ENCODE measurements around the gene GLIS1. TPM values are rescaled to one million over a fixed set of nuclear protein-coding genes. Genes with fewer than 3 reads are reported as not detected.

Gene GLIS1
- total and polyA plus RNA-seq, 2 donors: 0.05 to 0.59 TPM

- WGBS: 89% methylated on average over 4 of the region's 4 CpGs
- H3K27ac ChIP-seq (ENCODE audit: low read depth in 1 of 2, low read length in 1 of 2): no peak overlapping the region
- no peaks in the 10 kb centered on the region for H3K9me3 ChIP-seq (ENCODE audit: control insufficient read depth in 2 of 2, insufficient read depth in 1 of 2, low read length in 1 of 2)
- H3K4me1 ChIP-seq (ENCODE audit: control insufficient read depth in 2 of 2, insufficient read depth in 2 of 2, low read length in 2 of 2): peaks cover 0 to 3% of the 10 kb centered on the region in 2 donors
- no peaks in the 10 kb centered on the region for H3K36me3 ChIP-seq (ENCODE audit: control insufficient read depth in 2 of 2, insufficient read depth in 2 of 2, low read length in 1 of 2)
- no peak for DNase-seq (ENCODE audit: low read depth in 6 of 9, low spot score in 9 of 9)
- H3K4me3 ChIP-seq (ENCODE audit: low read length in 2 of 2): no peak overlapping the region
- H3K27me3 ChIP-seq (ENCODE audit: control insufficient read depth in 2 of 2, insufficient read depth in 1 of 2, low read length in 1 of 2): no peaks in the 10 kb centered on the region
Measured at GRCh38 chr1:53618500-53619366, 120.2 kb downstream of the GLIS1 start.

- WGBS: 98% methylated on average over 4 of the region's 4 CpGs
- Histone ChIP-seq H3K4me3 (ENCODE audit: low read length in 2 of 2) (no peak overlapping the region), H3K27me3 (ENCODE audit: control insufficient read depth in 2 of 2, insufficient read depth in 1 of 2, low read length in 1 of 2) (no peaks in the 10 kb centered on the region), H3K9me3 (ENCODE audit: control insufficient read depth in 2 of 2, insufficient read depth in 1 of 2, low read length in 1 of 2) (no peaks in the 10 kb centered on the region), H3K4me1 (ENCODE audit: control insufficient read depth in 2 of 2, insufficient read depth in 2 of 2, low read length in 2 of 2) (peaks cover 0 to 3% of the 10 kb centered on the region in 2 donors), H3K36me3 (ENCODE audit: control insufficient read depth in 2 of 2, insufficient read depth in 2 of 2, low read length in 1 of 2) (no peaks in the 10 kb centered on the region), H3K27ac (ENCODE audit: low read depth in 1 of 2, low read length in 1 of 2) (no peak overlapping the region)
- DNase-seq (ENCODE audit: low read depth in 6 of 9, low spot score in 9 of 9): no peak
Measured at GRCh38 chr1:53617851-53618499, 121.0 kb downstream of the GLIS1 start.

- 96% methylated on average over 7 of the region's 7 CpGs for WGBS
- no peak overlapping the region for H3K27ac ChIP-seq (ENCODE audit: low read depth in 1 of 2, low read length in 1 of 2)
- DNase-seq (ENCODE audit: low read depth in 6 of 9, low spot score in 9 of 9): no peak
Measured at GRCh38 chr1:53617382-53617781, 121.6 kb downstream of the GLIS1 start.

GRCh38 chr1:53616927-53617326 lies 122.0 kb downstream of the GLIS1 start:
- Histone ChIP-seq H3K4me1 (ENCODE audit: control insufficient read depth in 2 of 2, insufficient read depth in 2 of 2, low read length in 2 of 2) (peaks cover 0 to 3% of the 10 kb centered on the region in 2 donors), H3K36me3 (ENCODE audit: control insufficient read depth in 2 of 2, insufficient read depth in 2 of 2, low read length in 1 of 2) (no peaks in the 10 kb centered on the region), H3K27ac (ENCODE audit: low read depth in 1 of 2, low read length in 1 of 2) (no peak overlapping the region), H3K4me3 (ENCODE audit: low read length in 2 of 2) (no peak overlapping the region), H3K9me3 (ENCODE audit: control insufficient read depth in 2 of 2, insufficient read depth in 1 of 2, low read length in 1 of 2) (no peaks in the 10 kb centered on the region), H3K27me3 (ENCODE audit: control insufficient read depth in 2 of 2, insufficient read depth in 1 of 2, low read length in 1 of 2) (no peaks in the 10 kb centered on the region)
- 95% methylated on average over 2 of the region's 2 CpGs for WGBS
- no peak for DNase-seq (ENCODE audit: low read depth in 6 of 9, low spot score in 9 of 9)

More at GRCh38 chr1:53617382-53617781, 121.6 kb downstream of the GLIS1 start:
- peaks cover 0 to 3% of the 10 kb centered on the region in 2 donors for H3K4me1 ChIP-seq (ENCODE audit: control insufficient read depth in 2 of 2, insufficient read depth in 2 of 2, low read length in 2 of 2)
- H3K36me3 ChIP-seq (ENCODE audit: control insufficient read depth in 2 of 2, insufficient read depth in 2 of 2, low read length in 1 of 2): no peaks in the 10 kb centered on the region
- H3K4me3 ChIP-seq (ENCODE audit: low read length in 2 of 2): no peak overlapping the region
- no peaks in the 10 kb centered on the region for H3K9me3 ChIP-seq (ENCODE audit: control insufficient read depth in 2 of 2, insufficient read depth in 1 of 2, low read length in 1 of 2)
- H3K27me3 ChIP-seq (ENCODE audit: control insufficient read depth in 2 of 2, insufficient read depth in 1 of 2, low read length in 1 of 2): no peaks in the 10 kb centered on the region

GRCh38 chr1:53616511-53616910 lies 122.5 kb downstream of the GLIS1 start:
- no peak for DNase-seq (ENCODE audit: low read depth in 6 of 9, low spot score in 9 of 9)
- Histone ChIP-seq H3K9me3 (ENCODE audit: control insufficient read depth in 2 of 2, insufficient read depth in 1 of 2, low read length in 1 of 2) (no peaks in the 10 kb centered on the region), H3K27me3 (ENCODE audit: control insufficient read depth in 2 of 2, insufficient read depth in 1 of 2, low read length in 1 of 2) (no peaks in the 10 kb centered on the region), H3K36me3 (ENCODE audit: control insufficient read depth in 2 of 2, insufficient read depth in 2 of 2, low read length in 1 of 2) (no peaks in the 10 kb centered on the region), H3K4me1 (ENCODE audit: control insufficient read depth in 2 of 2, insufficient read depth in 2 of 2, low read length in 2 of 2) (peaks cover 0 to 3% of the 10 kb centered on the region in 2 donors), H3K4me3 (ENCODE audit: low read length in 2 of 2) (no peak overlapping the region), H3K27ac (ENCODE audit: low read depth in 1 of 2, low read length in 1 of 2) (no peak overlapping the region)
- WGBS: 86% methylated on average over 5 of the region's 5 CpGs

- Histone ChIP-seq H3K4me3 (ENCODE audit: low read length in 2 of 2) (no peak overlapping the region), H3K36me3 (ENCODE audit: control insufficient read depth in 2 of 2, insufficient read depth in 2 of 2, low read length in 1 of 2) (no peaks in the 10 kb centered on the region), H3K4me1 (ENCODE audit: control insufficient read depth in 2 of 2, insufficient read depth in 2 of 2, low read length in 2 of 2) (peaks cover 0 to 3% of the 10 kb centered on the region in 2 donors), H3K27ac (ENCODE audit: low read depth in 1 of 2, low read length in 1 of 2) (no peak overlapping the region), H3K27me3 (ENCODE audit: control insufficient read depth in 2 of 2, insufficient read depth in 1 of 2, low read length in 1 of 2) (no peaks in the 10 kb centered on the region), H3K9me3 (ENCODE audit: control insufficient read depth in 2 of 2, insufficient read depth in 1 of 2, low read length in 1 of 2) (peaks cover 0 to 5% of the 10 kb centered on the region in 2 donors)
- DNase-seq (ENCODE audit: low read depth in 6 of 9, low spot score in 9 of 9): no peak
- WGBS: 57% methylated on average over 4 of the region's 4 CpGs
Measured at GRCh38 chr1:53615101-53615500, 123.9 kb downstream of the GLIS1 start.

- no peak overlapping the region for H3K27ac ChIP-seq (ENCODE audit: low read depth in 1 of 2, low read length in 1 of 2)
- no peak for DNase-seq (ENCODE audit: low read depth in 6 of 9, low spot score in 9 of 9)
- peaks cover 0 to 5% of the 10 kb centered on the region in 2 donors for H3K9me3 ChIP-seq (ENCODE audit: control insufficient read depth in 2 of 2, insufficient read depth in 1 of 2, low read length in 1 of 2)
- H3K4me3 ChIP-seq (ENCODE audit: low read length in 2 of 2): no peak overlapping the region
- no peaks in the 10 kb centered on the region for H3K36me3 ChIP-seq (ENCODE audit: control insufficient read depth in 2 of 2, insufficient read depth in 2 of 2, low read length in 1 of 2)
- WGBS: 76% methylated on average over 12 of the region's 12 CpGs
- H3K4me1 ChIP-seq (ENCODE audit: control insufficient read depth in 2 of 2, insufficient read depth in 2 of 2, low read length in 2 of 2): peaks cover 0 to 3% of the 10 kb centered on the region in 2 donors
- no peaks in the 10 kb centered on the region for H3K27me3 ChIP-seq (ENCODE audit: control insufficient read depth in 2 of 2, insufficient read depth in 1 of 2, low read length in 1 of 2)
Measured at GRCh38 chr1:53614231-53615021, 124.5 kb downstream of the GLIS1 start.

GRCh38 chr1:53608676-53609075 lies 130.3 kb downstream of the GLIS1 start:
- H3K27ac ChIP-seq (ENCODE audit: low read depth in 1 of 2, low read length in 1 of 2): no peak overlapping the region
- no peaks in the 10 kb centered on the region for H3K4me1 ChIP-seq (ENCODE audit: control insufficient read depth in 2 of 2, insufficient read depth in 2 of 2, low read length in 2 of 2)
- H3K4me3 ChIP-seq (ENCODE audit: low read length in 2 of 2): no peak overlapping the region
- no peaks in the 10 kb centered on the region for H3K36me3 ChIP-seq (ENCODE audit: control insufficient read depth in 2 of 2, insufficient read depth in 2 of 2, low read length in 1 of 2)
- H3K9me3 ChIP-seq (ENCODE audit: control insufficient read depth in 2 of 2, insufficient read depth in 1 of 2, low read length in 1 of 2): peaks cover 0 to 5% of the 10 kb centered on the region in 2 donors
- H3K27me3 ChIP-seq (ENCODE audit: control insufficient read depth in 2 of 2, insufficient read depth in 1 of 2, low read length in 1 of 2): no peaks in the 10 kb centered on the region
- no peak for DNase-seq (ENCODE audit: low read depth in 6 of 9, low spot score in 9 of 9)

GRCh38 chr1:53608071-53608470 lies 130.9 kb downstream of the GLIS1 start:
- H3K27me3 ChIP-seq (ENCODE audit: control insufficient read depth in 2 of 2, insufficient read depth in 1 of 2, low read length in 1 of 2): no peaks in the 10 kb centered on the region
- no peak overlapping the region for H3K4me3 ChIP-seq (ENCODE audit: low read length in 2 of 2)
- no peaks in the 10 kb centered on the region for H3K4me1 ChIP-seq (ENCODE audit: control insufficient read depth in 2 of 2, insufficient read depth in 2 of 2, low read length in 2 of 2)
- H3K27ac ChIP-seq (ENCODE audit: low read depth in 1 of 2, low read length in 1 of 2): no peak overlapping the region
- WGBS: 100% methylated on average over 2 of the region's 2 CpGs
- H3K9me3 ChIP-seq (ENCODE audit: control insufficient read depth in 2 of 2, insufficient read depth in 1 of 2, low read length in 1 of 2): peaks cover 0 to 5% of the 10 kb centered on the region in 2 donors
- no peak for DNase-seq (ENCODE audit: low read depth in 6 of 9, low spot score in 9 of 9)
- H3K36me3 ChIP-seq (ENCODE audit: control insufficient read depth in 2 of 2, insufficient read depth in 2 of 2, low read length in 1 of 2): no peaks in the 10 kb centered on the region
